WERI-Rb-1 (cell line): ENCODE data around the gene QKI.

Experiments used
- DNase-seq: peaks from one replicate; pipeline ENCODE4 v3.0.0-alpha.2; 2020
- H3K27ac ChIP-seq: fragments of 250-450 bp; sonication (Bioruptor Pico); 2 replicates; pipeline ENCODE4 v1.5.1; 2020; ENCODE audit warnings: mild to moderate bottlenecking, moderate library complexity
- H3K27me3 ChIP-seq: fragments of 250-450 bp; sonication (Bioruptor Pico); 2 replicates; pipeline ENCODE4 v1.5.1; 2021; ENCODE audit warnings: mild to moderate bottlenecking, low read depth, moderate library complexity; ENCODE audit not compliant: insufficient read depth, severe bottlenecking
- H3K36me3 ChIP-seq: fragments of 250-450 bp; sonication (Bioruptor Pico); 2 replicates; pipeline ENCODE4 v1.5.1; 2020; ENCODE audit warnings: mild to moderate bottlenecking, moderate library complexity
- H3K4me3 ChIP-seq: 2 replicates; pipeline ENCODE4 v1.5.1; 2011; ENCODE audit warnings: low read depth, mild to moderate bottlenecking, control low read depth, low read length
- H3K9me3 ChIP-seq: fragments of 250-450 bp; sonication (Bioruptor Pico); 2 replicates; pipeline ENCODE4 v1.5.1; 2021; ENCODE audit warnings: mild to moderate bottlenecking, moderate library complexity; ENCODE audit not compliant: severe bottlenecking
- CTCF ChIP-seq: IDR thresholded peaks from 2 replicates; pipeline ENCODE4 v1.5.1; 2011; ENCODE audit warnings: low read depth, mild to moderate bottlenecking, control low read depth, inconsistent platforms, low read length

QKI gene

DNA sequence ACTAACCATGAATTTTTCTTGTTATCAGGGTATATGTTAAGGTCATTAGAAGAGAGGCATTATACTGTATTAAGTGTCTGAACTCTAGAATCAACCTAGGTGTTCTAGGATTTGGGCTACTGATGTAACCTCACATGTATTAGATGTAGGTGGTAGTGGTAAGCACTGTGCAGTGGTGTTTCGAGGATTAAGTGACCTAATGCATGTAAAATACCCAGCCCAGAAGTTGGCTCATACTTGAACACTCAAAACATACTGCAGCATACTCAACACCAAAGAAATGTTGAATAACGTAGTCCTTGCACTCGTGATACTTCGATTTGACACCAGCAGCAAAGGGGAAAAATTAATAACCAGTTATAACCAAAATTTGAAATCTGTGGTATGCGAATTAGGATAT, 48.7 kb downstream of the QKI start:
- H3K4me3 ChIP-seq, result no peak overlapping the region
- DNase-seq, result no peak

GRCh38 chr6:163463795-163464194, 49.3 kb downstream of the QKI start:
- no peak overlapping the region for H3K4me3 ChIP-seq
- no peak overlapping the region for H3K27ac ChIP-seq
- no peak for DNase-seq
- H3K27me3 ChIP-seq, result no peaks in the 10 kb centered on the region
- H3K36me3 ChIP-seq, result no peaks in the 10 kb centered on the region; the same call in 1 of the 2 replicates
- no peak for TF ChIP-seq CTCF
- no peaks in the 10 kb centered on the region for H3K9me3 ChIP-seq

More for the DNA sequence above, 48.7 kb downstream of the QKI start:
- no peaks in the 10 kb centered on the region for H3K9me3 ChIP-seq
- no peak for TF ChIP-seq CTCF
- no peaks in the 10 kb centered on the region; the same call in 1 of the 2 replicates for H3K36me3 ChIP-seq
- no peaks in the 10 kb centered on the region for H3K27me3 ChIP-seq
- no peak overlapping the region for H3K27ac ChIP-seq

DNA sequence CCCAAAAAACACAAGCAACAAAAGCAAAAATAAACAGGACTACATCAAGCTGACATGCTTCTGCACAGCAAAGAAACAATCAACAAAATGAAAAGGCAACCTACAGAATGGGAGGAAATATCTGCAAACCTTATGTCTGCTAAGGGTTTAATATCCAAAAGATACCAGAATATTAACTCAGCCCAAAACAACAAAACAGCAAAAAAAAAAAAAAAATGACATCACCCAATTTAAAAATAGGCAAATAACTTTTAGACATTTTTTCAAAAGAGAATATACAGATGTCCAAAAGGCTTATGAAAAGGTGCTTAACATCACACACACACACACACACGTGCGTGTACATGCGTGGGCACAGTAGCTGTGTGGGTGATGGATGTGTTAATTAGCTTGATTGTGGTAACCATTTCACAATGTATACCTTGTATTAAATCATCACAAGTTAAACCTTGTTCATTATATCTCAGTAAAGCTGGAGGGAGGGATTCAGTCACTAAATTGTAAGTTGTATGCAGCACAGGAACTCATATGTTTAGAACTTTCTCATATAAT, 52.4 kb downstream of the QKI start:
- DNase-seq, result no peak
- no peaks in the 10 kb centered on the region for H3K27me3 ChIP-seq
- no peak for TF ChIP-seq CTCF
- H3K27ac ChIP-seq, result no peak overlapping the region
- H3K9me3 ChIP-seq, result peaks cover 14% of the 10 kb centered on the region
- peaks cover 4% of the 10 kb centered on the region; the same call in 1 of the 2 replicates for H3K36me3 ChIP-seq
- no peak overlapping the region for H3K4me3 ChIP-seq

- peaks cover 4% of the 10 kb centered on the region; the same call in 1 of the 2 replicates for H3K36me3 ChIP-seq
- DNase-seq, result no peak
- no peak for TF ChIP-seq CTCF
- no peaks in the 10 kb centered on the region for H3K27me3 ChIP-seq
- no peak overlapping the region for H3K4me3 ChIP-seq
- H3K9me3 ChIP-seq, result peaks cover 14% of the 10 kb centered on the region
- no peak overlapping the region for H3K27ac ChIP-seq
Observed at GRCh38 chr6:163468738-163469137, 54.2 kb downstream of the QKI start.

GRCh38 chr6:163469459-163469985, 55.0 kb downstream of the QKI start:
- Histone ChIP-seq H3K27ac (no peak overlapping the region), H3K36me3 (peaks cover 4% of the 10 kb centered on the region; the same call in 1 of the 2 replicates), H3K27me3 (no peaks in the 10 kb centered on the region), H3K4me3 (no peak overlapping the region), H3K9me3 (peaks cover 14% of the 10 kb centered on the region)
- DNase-seq, result no peak
- no peak for TF ChIP-seq CTCF

- TF ChIP-seq CTCF, result no peak
- H3K27ac ChIP-seq, result no peak overlapping the region
- H3K27me3 ChIP-seq, result no peaks in the 10 kb centered on the region
- H3K9me3 ChIP-seq, result peaks cover 14% of the 10 kb centered on the region
- no peak overlapping the region for H3K4me3 ChIP-seq
- no peak for DNase-seq
- H3K36me3 ChIP-seq, result peaks cover 4% of the 10 kb centered on the region; the same call in 1 of the 2 replicates
Observed at GRCh38 chr6:163470611-163471010, 56.1 kb downstream of the QKI start.
